Measurements from ENCODE around the gene TDRD5. TPM values are rescaled to one million over a fixed set of nuclear protein-coding genes. Genes with fewer than 3 reads are reported as not detected.
"Not testable (repeated sequence)": the region's sequence is repeated elsewhere in the genome, so short reads cannot be mapped to it uniquely, and the experiment has no call there.

The TDRD5 gene
- total RNA-seq, 1 donor from 2014 or later = not detected

GRCh38 chr1:179598631-179599030, 7.0 kb downstream of the TDRD5 start:
- intact Hi-C loops (cut with micrococcal nuclease) = no loop called here
- ATAC-seq = no peak
- DNase-seq = no peak

- ATAC-seq (peak; percentile 17), DNase-seq (no peak)
- intact Hi-C loops (cut with micrococcal nuclease) = no loop called here
Observed at GRCh38 chr1:179599623-179600249, 8.1 kb downstream of the TDRD5 start.

- DNase-seq (no peak), ATAC-seq (no peak)
- intact Hi-C loops (cut with micrococcal nuclease) = no loop called here
Observed at GRCh38 chr1:179601093-179601492, 9.5 kb downstream of the TDRD5 start.

- intact Hi-C loops (cut with micrococcal nuclease) = no loop called here
- DNase-seq = no peak
- ATAC-seq = no peak
Observed at GRCh38 chr1:179612361-179612760, 20.7 kb downstream of the TDRD5 start.

- ATAC-seq (no peak), DNase-seq (no peak)
- intact Hi-C loops (cut with micrococcal nuclease) = no loop called here
Observed at GRCh38 chr1:179630719-179631118, 39.1 kb downstream of the TDRD5 start.

GRCh38 chr1:179632868-179633267, 41.2 kb downstream of the TDRD5 start:
- intact Hi-C loops (cut with micrococcal nuclease) = no loop called here
- no peak for ATAC-seq
- DNase-seq = no peak

- ATAC-seq = peak; percentile 90
Observed at GRCh38 chr1:179637211-179637860, 45.7 kb downstream of the TDRD5 start.

GRCh38 chr1:179661018-179661417, 69.4 kb downstream of the TDRD5 start:
- intact Hi-C loops (cut with micrococcal nuclease) = no loop called here
- ATAC-seq = no peak
- no peak for DNase-seq

More at GRCh38 chr1:179637211-179637860, 45.7 kb downstream of the TDRD5 start:
- no peak for DNase-seq
- intact Hi-C loops (cut with micrococcal nuclease) = no loop called here

- intact Hi-C loops (cut with micrococcal nuclease) = no loop called here
- DNase-seq (no peak), ATAC-seq (no peak)
Observed at GRCh38 chr1:179663810-179664209, 72.2 kb downstream of the TDRD5 start.

GRCh38 chr1:179677882-179678281, 86.2 kb downstream of the TDRD5 start:
- DNase-seq = no peak
- intact Hi-C loops (cut with micrococcal nuclease) = no loop called here
- no peak for ATAC-seq

GRCh38 chr1:179694530-179694929, 102.9 kb downstream of the TDRD5 start:
- intact Hi-C loops (cut with micrococcal nuclease); ATAC-seq; DNase-seq: not testable (repeated sequence)

GRCh38 chr1:179702946-179703539, 111.4 kb downstream of the TDRD5 start:
- intact Hi-C loops (cut with micrococcal nuclease) = no loop called here
- no peak for DNase-seq
- ATAC-seq = no peak

- no peak for DNase-seq
- intact Hi-C loops (cut with micrococcal nuclease) = loop anchor here (5.0 kb wide), 1 partner anchor 106 kb away; no protein-coding TSS in a partner anchor
- no peak for ATAC-seq
Observed at GRCh38 chr1:179706339-179706941, 114.8 kb downstream of the TDRD5 start.

- DNase-seq = no peak
- intact Hi-C loops (cut with micrococcal nuclease) = loop anchor here (5.0 kb wide), 1 partner anchor 105 kb away; no protein-coding TSS in a partner anchor
Observed at GRCh38 chr1:179707406-179707805, 115.8 kb downstream of the TDRD5 start.

GRCh38 chr1:179708434-179709195, 117.0 kb downstream of the TDRD5 start:
- peak; percentile 12 for ATAC-seq
- intact Hi-C loops (cut with micrococcal nuclease) = loop anchor here (5.0 kb wide), 1 partner anchor 104 kb away; no protein-coding TSS in a partner anchor
- no peak for DNase-seq

More at GRCh38 chr1:179707406-179707805, 115.8 kb downstream of the TDRD5 start:
- ATAC-seq = no peak

- peak; percentile 46 for DNase-seq
- intact Hi-C loops (cut with micrococcal nuclease) = loop anchor here (5.0 kb wide), 1 partner anchor 102 kb away; no protein-coding TSS in a partner anchor
Observed at GRCh38 chr1:179709841-179710329, 118.3 kb downstream of the TDRD5 start.

GRCh38 chr1:179714159-179714558, 122.5 kb downstream of the TDRD5 start:
- DNase-seq (no peak), ATAC-seq (no peak)
- intact Hi-C loops (cut with micrococcal nuclease) = no loop called here

More at GRCh38 chr1:179709841-179710329, 118.3 kb downstream of the TDRD5 start:
- peak; percentile 98 for ATAC-seq

- ATAC-seq = no peak
- no peak for DNase-seq
- intact Hi-C loops (cut with micrococcal nuclease) = no loop called here
Observed at GRCh38 chr1:179714623-179715022, 123.0 kb downstream of the TDRD5 start.

GRCh38 chr1:179719272-179719671, 127.6 kb downstream of the TDRD5 start:
- DNase-seq (no peak), ATAC-seq (no peak)
- intact Hi-C loops (cut with micrococcal nuclease) = no loop called here

Measured in left ventricle myocardium superior (tissue), 1 donor.